Activated CD4-positive, alpha-beta T cell treated with anti-CD3 and anti-CD28 coated beads, Interleukin-2, amount 50 U/mL, for 4 hours (primary cell): Measurements from ENCODE around the gene CEBPZ.
"Not testable (repeated sequence)": the region's sequence is repeated elsewhere in the genome, so short reads cannot be mapped to it uniquely, and the experiment has no call there.

ENCODE experiments used
- DNase-seq, 2 experiments: peaks; one replicate each; pipeline ENCODE4 v3.0.0-alpha.2; 2020

CEBPZ gene

DNA sequence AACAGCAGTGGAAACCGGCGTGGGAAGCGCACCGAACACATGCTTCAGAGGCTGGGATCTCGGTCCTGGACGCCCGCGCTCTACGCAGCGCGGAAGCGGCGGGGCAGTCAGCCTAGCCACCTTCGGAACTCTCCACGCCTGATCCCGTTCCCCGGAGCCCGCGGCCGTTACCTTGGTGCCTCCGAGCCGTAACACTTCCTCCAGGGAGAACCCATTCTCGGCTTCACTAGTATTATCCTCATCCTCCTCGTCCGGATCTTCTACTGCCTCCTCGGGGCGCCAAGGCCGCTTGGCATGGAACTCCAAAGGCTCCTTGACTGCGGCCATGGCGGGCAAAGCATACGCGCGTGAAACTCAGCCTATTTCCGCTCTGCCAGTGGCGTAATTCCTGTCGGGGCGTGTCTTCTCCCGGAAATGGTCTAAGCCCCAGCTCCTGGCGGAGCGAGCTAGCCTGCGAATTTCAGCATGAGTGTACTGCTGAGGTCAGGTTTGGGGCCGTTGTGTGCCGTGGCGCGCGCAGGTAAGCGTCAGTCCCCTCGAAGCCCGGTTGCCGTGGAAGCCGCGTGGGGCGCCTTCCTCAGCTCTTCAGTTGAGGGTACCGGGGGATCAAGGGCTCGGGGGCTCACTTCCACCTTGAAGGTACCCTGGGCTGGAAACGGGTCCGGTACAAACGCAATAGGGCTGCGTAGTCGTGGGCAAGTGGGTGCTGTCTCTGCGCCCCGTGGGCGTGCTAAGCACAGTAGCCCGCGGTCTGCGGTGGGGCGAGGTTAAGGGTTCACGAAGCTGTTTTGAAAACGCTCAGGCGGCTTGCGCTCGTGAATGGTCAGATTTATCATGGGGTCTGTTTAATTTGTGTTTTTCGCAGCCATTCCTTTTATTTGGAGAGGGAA, at the start of gene CEBPZ, which contains the start of gene NDUFAF7:
TSS of gene CEBPZ (minus strand) at position 356 of the 890 bp plus-strand sequence. CDS start at position 327, 29 bp downstream.
TSS of gene NDUFAF7 (plus strand) at position 418 of the 890 bp plus-strand sequence. CDS start at position 466, 48 bp downstream.
- peak; percentile 84 to 85 for DNase-seq

DNA sequence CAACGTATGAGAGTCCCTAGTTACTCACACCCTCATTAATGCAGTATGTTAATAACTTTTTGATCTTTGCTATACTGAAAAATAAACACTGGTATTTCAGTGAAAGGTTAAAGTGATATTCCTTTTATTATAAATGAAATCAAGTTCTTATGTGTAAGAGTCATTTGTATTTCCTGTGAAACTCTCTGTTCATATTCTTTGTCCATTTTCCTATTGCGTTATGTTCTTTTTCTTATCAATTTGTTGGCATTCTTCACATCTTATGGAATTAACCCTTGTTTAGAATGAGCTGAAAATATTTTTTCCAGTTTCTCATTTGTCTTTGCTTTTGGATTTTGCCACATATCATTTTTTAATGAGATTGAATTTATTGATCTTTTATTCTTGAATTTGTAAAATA, 44.9 kb upstream of the CEBPZ start:
- DNase-seq, result no peak

DNA sequence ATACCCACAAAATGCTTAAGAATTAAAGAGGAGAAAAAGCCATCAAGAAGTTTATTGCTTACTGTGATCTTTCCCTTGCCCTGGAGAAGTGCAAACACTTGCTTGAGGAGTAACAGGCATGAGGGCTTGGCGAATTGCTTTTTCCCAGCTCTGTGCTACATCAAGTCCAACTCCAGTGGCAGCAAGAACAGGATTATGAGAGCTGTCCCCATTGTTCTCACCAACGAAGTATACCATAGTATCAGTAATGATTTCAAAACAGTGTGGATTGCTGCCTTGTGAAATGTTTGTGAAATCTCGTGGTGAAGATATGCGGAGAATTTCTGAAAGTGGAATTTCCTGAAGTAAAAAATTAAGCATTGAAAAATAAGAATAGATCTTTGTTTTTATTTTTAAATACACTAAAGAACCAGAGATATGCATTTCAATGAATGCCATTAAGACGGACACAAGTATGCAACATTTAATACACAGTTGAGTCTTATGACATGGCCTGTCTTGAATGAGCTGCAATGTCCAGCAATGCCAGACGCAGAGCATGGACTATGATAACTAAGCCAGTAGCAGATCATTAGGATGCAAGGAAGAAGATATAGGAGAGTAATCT, 43.1 kb upstream of the CEBPZ start:
- no peak for DNase-seq

DNA sequence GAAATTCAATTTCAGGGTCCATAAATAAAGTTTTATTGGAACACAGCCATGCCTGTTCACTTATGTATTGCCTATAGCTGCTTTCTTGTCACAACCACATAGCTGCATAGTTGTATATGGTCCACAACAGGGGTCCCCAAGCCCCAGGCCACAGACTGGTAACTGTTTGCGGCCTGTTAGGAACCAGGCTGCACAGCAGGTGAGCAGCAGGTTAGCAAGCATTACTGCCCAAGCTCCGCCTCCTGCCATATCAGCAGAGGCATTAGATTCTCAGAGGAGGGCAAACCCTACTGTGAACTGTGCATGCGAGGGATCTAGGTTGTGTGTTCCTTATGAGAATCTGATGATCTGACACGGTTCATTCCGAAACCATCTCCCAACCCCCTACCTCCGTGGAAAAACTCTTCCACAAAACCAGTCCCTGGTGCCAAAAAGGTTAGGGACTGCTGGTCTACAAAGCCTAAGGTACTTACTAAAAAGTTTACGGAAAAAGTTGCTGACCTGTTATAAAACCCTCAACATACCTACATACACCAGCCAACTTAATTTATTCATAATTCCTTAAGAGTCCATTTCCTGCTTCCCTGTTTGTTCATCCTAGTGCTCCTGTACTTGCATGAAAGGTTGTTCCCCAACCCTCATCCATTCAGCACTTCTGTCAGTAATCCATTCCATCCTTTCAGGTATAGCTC, 40.1 kb upstream of the CEBPZ start:
- DNase-seq, result no peak

DNA sequence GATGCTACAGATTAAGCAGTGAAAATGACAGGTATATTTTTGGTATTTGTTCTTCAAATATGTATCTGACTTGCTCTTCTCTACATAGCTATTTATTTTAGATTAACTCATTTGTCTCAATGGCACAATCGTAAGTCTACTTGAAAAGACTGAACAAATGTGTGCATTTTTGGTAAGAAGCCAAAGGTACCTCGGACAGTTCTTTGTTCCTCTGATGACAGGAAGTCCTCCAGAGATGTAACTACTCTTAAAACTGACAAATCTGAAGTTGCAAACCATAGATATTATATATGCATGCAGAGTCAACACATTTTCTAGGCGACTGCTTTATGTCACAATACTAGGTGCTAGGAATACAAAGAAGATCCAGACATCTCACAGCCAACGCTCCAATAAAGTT, 36.7 kb upstream of the CEBPZ start:
- no peak for DNase-seq

- no peak for DNase-seq
Observed at GRCh38 chr2:37267685-37268084, 36.3 kb upstream of the CEBPZ start.

DNA sequence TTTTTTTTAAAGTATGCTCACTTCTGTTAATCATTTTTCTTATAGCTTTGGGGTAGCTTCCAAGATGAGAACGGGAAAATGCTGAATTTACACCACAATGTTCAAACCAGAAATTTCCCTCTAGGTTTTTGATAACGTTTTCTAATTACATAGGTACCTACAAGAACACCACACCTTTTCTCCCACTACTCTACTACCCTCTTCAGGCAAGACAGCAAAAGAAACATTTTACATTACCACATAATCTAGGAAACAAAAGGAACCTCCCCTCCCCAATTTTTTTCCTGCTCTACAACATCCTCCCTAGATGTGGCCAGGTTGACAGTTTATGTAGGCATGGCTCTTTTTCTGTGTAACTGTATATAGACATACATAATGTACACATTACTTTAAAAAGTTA, 32.4 kb upstream of the CEBPZ start:
- DNase-seq, result no peak

DNA sequence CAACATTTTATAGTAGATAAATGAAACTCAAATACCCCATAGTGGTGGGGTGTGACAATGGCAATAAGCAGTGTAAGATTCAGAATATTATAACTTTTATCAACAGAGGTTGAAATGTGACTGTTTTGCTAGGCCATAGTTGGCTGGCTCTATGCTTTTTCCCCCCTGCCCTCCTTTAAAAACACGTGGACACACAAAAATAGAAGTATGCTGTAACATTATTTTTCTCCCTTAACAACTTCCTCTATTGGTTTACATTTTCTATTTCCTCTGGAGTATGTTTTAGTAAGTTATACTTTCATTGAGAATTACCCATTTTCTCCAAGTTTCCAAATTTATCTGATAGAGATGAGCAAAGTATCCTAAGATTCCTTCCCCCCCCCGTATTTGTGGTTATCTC, 31.1 kb upstream of the CEBPZ start:
- DNase-seq, result no peak

GRCh38 chr2:37250869-37251740, 19.7 kb upstream of the CEBPZ start:
- DNase-seq, result no peak

DNA sequence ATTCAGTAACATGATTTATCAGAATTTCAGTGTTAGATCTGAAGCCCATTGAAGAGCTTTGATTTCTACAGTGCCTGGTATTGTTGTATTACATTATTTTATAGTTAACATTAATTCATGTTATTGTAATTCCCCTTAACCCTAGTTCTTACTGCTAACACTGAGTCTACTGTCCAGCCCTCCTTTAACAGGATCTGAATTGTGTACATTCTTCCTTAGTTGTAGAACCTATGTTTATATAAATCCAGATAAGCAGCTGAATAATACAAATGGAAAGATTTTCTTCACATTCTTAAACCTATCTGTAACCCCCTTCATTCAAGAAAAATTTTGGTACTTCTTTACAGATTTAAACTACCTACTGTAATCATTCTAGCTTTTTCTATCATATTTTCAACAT, 14.8 kb upstream of the CEBPZ start:
- DNase-seq, result no peak

- DNase-seq, result no peak
Observed at GRCh38 chr2:37244755-37245154, 13.4 kb upstream of the CEBPZ start.

- no peak for DNase-seq
Observed at GRCh38 chr2:37244017-37244416, 12.6 kb upstream of the CEBPZ start.

- no peak for DNase-seq
Observed at GRCh38 chr2:37243435-37243834, 12.0 kb upstream of the CEBPZ start.

DNA sequence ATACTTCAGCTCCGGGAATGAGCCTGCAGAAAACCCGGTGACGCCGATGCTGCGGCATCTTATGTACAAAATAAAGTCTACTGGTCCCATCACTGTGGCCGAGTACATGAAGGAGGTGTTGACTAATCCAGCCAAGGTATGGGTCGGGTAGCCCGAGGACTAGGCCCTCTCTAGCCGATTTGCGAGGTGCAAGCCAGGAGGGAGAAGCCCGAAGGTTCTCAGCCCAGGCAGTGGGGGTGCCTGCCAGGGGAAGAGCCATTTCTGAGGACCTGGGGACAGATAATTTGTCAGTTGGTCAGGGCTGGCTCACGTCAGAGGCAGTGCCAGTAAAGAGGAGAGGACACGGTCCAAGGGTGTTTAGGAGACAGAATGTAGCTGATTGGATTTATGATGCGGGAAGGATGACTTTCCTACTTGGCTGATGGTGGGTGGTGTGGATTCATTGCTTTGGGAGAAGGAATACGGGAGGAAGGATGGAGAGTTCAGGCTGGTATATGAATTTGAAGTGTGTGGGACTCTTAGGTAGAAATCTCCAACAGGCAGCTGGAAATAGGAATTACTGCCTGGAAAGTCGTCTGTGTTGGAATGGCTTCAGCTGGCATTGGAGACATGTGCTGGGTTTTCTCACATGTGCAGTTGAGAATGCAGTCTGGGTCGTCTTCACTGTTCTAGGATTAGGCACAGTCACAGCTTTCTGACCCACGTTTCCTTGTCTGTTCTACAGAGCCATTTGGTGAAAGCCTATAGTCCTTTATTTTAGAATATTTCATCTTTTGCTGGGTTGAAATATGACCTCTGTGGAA, 936 bp upstream of the CEBPZ start:
- no peak for DNase-seq

DNA sequence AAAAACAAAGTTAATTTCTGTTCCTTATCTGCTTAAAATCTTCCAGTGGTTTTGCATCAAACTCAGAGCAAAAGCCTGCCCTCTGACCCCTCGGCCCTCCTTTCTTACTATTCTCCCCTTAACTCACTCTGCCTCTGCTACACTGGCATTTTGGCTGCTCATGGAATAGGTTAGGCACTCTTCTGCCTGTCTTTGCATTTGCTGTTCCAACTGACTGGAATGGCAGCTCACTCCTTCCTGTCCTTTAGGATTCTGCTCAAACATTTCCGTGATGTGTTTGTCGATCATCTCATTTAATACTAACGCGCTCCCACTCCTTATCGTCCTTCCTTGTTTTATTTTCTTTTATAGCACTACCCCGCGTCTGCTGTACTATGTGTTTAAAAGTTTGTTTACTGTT, 815 bp downstream of the CEBPZ start:
- no peak for DNase-seq

DNA sequence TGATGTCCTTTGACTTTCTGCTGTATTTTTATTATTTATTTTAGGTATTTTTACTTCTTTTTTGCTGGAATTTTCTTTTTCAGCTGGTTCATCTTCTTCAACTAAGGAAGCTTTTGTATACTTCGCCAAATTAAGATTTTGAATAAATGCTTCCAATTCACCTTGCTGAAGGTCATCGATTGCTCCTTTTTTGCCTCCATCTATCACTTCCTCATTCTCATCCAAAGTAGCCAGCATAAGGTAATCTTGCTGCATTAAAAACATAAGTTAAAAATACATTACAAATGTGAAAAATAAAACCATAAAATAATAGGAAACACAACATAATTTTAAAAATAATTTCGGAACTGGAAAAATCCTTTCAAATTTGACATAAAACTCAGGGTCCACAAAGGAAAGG, 2.6 kb downstream of the CEBPZ start:
- DNase-seq, result no peak

- no peak for DNase-seq
Observed at GRCh38 chr2:37226863-37227262, 4.5 kb downstream of the CEBPZ start.

DNA sequence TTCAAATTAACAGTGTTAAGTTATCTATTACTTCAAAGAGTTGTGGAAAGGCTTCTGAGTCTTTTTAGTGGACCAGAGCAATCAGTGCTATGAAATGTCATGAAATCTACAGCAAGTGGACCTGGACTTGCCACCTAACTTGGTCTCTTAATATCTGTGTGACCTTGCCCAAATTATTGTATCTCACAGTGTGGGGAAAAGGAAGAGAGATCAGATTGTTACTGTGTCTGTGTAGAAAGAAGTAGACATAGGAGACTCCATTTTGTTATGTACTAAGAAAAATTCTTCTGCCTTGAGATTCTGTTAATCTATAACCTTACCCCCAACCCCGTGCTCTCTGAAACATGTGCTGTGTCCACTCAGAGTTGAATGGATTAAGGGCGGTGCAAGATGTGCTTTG, 6.3 kb downstream of the CEBPZ start:
- DNase-seq, result not testable (repeated sequence)

DNA sequence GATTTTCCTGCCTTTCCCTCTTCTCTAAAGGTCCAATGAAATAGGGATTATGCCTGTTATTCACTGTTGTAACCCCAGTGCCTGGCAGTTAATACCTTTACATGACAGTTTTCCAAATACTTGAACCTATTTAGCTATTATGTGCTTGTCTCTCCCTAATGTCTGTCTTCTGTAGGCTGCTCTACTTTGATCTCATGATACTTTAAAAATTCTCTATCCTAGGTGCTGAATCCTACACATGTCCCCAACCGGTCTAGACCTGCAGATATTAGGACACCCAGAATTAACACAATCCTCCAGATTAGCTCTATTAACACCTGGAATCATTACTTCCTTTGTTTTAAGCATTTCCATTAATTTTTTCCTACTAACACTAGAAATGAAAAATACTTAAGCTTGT, 7.3 kb downstream of the CEBPZ start:
- DNase-seq, result no peak

DNA sequence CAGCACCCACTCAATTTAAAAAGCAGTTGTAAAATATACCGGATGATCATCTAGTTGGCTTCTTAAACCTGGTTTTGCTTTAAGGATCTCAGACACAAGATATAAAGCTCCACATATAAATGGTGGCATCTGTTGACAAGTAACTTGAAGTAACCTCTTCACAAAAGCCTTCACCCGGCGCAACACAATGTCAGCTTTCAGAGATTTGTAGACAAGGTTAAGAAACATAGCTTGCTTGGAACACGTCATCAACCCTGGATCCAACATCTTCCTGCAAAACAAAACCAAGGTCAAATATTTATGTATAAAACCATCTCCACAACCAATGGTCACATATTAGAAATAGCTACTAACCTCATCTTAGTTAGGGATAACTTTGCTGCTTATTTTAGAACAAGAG, 8.3 kb downstream of the CEBPZ start:
- no peak for DNase-seq

- DNase-seq, result no peak
Observed at GRCh38 chr2:37219046-37219445, 12.3 kb downstream of the CEBPZ start.

DNA sequence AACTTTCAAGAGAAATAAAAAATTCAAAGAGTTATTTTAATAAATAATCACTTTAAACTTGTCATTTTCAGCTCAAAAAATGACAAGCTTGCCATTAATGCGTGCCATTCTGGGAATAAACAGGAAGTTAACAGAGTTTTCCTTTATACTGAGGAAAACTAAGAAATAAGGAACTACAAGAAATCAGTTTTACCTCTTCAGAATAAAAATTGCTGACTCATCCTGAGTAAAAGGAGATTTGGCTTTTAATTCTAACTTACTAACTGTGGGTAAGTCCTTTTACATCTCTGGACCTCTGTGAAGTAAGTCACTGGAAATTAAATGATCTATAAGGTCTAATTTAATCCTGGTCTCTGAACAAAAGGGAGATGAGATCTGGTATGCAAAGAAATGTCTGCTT, 16.1 kb downstream of the CEBPZ start:
- no peak for DNase-seq
